ENCODE results near the gene GBX2. TPM values are rescaled to one million over a fixed set of nuclear protein-coding genes. Genes with fewer than 3 reads are reported as not detected.
A peak's percentile ranks its signal among the peaks of the same experiment; 100 is the strongest.

Gene GBX2
- total RNA-seq, 1 experiment from 2014 or later: 25.6 TPM

DNA sequence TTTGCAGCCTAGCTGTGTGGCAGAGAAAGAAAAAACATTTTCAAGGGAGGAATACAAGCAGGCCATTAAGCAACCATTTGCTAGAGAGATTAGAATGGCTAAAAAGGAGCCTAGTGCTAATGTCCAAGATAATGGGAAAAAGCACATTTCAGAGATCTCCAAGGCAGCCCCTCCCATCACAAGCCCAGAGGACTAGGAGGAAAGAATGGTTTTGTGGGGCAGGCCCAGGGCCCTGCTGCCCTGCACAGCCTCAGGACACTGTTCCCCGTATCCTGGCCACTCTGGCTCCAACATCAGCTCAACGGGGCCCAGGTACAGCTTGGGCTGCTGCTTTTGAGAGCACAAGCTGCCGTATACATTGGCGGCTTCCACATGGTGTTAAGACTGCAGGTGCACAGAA is 16.5 kb upstream of the GBX2 start (continued):
- TF ChIP-seq, protein P1, sequence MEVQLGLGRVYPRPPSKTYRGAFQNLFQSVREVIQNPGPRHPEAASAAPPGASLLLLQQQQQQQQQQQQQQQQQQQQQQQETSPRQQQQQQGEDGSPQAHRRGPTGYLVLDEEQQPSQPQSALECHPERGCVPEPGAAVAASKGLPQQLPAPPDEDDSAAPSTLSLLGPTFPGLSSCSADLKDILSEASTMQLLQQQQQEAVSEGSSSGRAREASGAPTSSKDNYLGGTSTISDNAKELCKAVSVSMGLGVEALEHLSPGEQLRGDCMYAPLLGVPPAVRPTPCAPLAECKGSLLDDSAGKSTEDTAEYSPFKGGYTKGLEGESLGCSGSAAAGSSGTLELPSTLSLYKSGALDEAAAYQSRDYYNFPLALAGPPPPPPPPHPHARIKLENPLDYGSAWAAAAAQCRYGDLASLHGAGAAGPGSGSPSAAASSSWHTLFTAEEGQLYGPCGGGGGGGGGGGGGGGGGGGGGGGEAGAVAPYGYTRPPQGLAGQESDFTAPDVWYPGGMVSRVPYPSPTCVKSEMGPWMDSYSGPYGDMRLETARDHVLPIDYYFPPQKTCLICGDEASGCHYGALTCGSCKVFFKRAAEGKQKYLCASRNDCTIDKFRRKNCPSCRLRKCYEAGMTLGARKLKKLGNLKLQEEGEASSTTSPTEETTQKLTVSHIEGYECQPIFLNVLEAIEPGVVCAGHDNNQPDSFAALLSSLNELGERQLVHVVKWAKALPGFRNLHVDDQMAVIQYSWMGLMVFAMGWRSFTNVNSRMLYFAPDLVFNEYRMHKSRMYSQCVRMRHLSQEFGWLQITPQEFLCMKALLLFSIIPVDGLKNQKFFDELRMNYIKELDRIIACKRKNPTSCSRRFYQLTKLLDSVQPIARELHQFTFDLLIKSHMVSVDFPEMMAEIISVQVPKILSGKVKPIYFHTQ (CRISPR knock-in tag; IDR thresholded peaks at IDR 0.05): no peak
- no peak for TF ChIP-seq NR3C1 (CRISPR knock-in tag; conservative IDR thresholded peaks at IDR 0.05; ENCODE audit: low read depth)
- no peak for TF ChIP-seq SMAD4 (CRISPR knock-in tag; IDR thresholded peaks at IDR 0.05)
- TF ChIP-seq, protein P2, sequence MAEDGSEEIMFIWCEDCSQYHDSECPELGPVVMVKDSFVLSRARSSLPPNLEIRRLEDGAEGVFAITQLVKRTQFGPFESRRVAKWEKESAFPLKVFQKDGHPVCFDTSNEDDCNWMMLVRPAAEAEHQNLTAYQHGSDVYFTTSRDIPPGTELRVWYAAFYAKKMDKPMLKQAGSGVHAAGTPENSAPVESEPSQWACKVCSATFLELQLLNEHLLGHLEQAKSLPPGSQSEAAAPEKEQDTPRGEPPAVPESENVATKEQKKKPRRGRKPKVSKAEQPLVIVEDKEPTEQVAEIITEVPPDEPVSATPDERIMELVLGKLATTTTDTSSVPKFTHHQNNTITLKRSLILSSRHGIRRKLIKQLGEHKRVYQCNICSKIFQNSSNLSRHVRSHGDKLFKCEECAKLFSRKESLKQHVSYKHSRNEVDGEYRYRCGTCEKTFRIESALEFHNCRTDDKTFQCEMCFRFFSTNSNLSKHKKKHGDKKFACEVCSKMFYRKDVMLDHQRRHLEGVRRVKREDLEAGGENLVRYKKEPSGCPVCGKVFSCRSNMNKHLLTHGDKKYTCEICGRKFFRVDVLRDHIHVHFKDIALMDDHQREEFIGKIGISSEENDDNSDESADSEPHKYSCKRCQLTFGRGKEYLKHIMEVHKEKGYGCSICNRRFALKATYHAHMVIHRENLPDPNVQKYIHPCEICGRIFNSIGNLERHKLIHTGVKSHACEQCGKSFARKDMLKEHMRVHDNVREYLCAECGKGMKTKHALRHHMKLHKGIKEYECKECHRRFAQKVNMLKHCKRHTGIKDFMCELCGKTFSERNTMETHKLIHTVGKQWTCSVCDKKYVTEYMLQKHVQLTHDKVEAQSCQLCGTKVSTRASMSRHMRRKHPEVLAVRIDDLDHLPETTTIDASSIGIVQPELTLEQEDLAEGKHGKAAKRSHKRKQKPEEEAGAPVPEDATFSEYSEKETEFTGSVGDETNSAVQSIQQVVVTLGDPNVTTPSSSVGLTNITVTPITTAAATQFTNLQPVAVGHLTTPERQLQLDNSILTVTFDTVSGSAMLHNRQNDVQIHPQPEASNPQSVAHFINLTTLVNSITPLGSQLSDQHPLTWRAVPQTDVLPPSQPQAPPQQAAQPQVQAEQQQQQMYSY (CRISPR knock-in tag; IDR thresholded peaks at IDR 0.05): no peak
- no peak for TF ChIP-seq ETV6 (CRISPR knock-in tag; IDR thresholded peaks at IDR 0.05)
- TF ChIP-seq GABPB1 (CRISPR knock-in tag; IDR thresholded peaks at IDR 0.05): no peak
- TF ChIP-seq, protein P3, sequence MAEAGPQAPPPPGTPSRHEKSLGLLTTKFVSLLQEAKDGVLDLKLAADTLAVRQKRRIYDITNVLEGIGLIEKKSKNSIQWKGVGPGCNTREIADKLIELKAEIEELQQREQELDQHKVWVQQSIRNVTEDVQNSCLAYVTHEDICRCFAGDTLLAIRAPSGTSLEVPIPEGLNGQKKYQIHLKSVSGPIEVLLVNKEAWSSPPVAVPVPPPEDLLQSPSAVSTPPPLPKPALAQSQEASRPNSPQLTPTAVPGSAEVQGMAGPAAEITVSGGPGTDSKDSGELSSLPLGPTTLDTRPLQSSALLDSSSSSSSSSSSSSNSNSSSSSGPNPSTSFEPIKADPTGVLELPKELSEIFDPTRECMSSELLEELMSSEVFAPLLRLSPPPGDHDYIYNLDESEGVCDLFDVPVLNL (CRISPR knock-in tag; IDR thresholded peaks at IDR 0.05; ENCODE audit: borderline replicate concordance, low read depth): no peak

DNA sequence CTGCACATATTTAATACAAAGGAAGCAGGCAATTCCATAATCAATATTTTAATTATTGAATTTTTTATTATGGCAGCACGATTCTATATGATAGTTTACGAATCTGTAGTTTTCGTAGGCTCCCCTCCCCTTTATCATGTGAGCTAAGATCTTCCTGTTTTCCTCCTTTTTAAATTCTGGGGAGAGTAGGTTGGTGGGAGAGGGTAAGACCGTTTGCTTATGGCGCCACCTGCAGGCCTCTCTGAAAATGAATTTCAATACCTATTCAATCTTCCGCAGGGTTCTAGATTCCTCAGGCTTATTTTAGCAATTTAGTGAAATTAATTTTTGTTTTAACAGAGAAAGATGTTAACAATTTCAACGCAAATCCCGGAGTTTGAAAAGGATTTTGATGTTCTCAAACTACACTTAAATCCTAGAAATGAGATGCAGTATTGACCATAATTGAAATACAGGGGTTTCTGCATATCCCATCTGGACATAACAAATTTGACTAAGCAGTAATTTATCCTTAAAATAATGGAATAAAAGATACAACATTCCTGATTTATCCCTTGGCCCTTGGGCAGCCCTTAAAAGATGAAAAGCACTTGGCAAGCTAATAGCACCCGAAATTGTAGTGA is 12.8 kb upstream of the GBX2 start:
- no peak overlapping the region for H3K4me3 Mint-ChIP-seq
- TF ChIP-seq ZNF416 (CRISPR knock-in tag; IDR thresholded peaks at IDR 0.05): no peak
- TF ChIP-seq, protein P2 (CRISPR knock-in tag; IDR thresholded peaks at IDR 0.05): no peak
- TF ChIP-seq, protein P4, sequence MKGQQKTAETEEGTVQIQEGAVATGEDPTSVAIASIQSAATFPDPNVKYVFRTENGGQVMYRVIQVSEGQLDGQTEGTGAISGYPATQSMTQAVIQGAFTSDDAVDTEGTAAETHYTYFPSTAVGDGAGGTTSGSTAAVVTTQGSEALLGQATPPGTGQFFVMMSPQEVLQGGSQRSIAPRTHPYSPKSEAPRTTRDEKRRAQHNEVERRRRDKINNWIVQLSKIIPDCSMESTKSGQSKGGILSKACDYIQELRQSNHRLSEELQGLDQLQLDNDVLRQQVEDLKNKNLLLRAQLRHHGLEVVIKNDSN (CRISPR knock-in tag; IDR thresholded peaks at IDR 0.05): no peak
- TF ChIP-seq, protein P5, sequence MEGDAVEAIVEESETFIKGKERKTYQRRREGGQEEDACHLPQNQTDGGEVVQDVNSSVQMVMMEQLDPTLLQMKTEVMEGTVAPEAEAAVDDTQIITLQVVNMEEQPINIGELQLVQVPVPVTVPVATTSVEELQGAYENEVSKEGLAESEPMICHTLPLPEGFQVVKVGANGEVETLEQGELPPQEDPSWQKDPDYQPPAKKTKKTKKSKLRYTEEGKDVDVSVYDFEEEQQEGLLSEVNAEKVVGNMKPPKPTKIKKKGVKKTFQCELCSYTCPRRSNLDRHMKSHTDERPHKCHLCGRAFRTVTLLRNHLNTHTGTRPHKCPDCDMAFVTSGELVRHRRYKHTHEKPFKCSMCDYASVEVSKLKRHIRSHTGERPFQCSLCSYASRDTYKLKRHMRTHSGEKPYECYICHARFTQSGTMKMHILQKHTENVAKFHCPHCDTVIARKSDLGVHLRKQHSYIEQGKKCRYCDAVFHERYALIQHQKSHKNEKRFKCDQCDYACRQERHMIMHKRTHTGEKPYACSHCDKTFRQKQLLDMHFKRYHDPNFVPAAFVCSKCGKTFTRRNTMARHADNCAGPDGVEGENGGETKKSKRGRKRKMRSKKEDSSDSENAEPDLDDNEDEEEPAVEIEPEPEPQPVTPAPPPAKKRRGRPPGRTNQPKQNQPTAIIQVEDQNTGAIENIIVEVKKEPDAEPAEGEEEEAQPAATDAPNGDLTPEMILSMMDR (IDR thresholded peaks at IDR 0.05): peak; percentile 78
- TF ChIP-seq, protein P6, sequence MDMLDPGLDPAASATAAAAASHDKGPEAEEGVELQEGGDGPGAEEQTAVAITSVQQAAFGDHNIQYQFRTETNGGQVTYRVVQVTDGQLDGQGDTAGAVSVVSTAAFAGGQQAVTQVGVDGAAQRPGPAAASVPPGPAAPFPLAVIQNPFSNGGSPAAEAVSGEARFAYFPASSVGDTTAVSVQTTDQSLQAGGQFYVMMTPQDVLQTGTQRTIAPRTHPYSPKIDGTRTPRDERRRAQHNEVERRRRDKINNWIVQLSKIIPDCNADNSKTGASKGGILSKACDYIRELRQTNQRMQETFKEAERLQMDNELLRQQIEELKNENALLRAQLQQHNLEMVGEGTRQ (CRISPR knock-in tag; IDR thresholded peaks at IDR 0.05): no peak
- TF ChIP-seq, protein P7, sequence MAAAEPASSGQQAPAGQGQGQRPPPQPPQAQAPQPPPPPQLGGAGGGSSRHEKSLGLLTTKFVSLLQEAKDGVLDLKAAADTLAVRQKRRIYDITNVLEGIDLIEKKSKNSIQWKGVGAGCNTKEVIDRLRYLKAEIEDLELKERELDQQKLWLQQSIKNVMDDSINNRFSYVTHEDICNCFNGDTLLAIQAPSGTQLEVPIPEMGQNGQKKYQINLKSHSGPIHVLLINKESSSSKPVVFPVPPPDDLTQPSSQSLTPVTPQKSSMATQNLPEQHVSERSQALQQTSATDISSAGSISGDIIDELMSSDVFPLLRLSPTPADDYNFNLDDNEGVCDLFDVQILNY (CRISPR knock-in tag; IDR thresholded peaks at IDR 0.05): no peak
- POLR2A ChIA-PET: interaction anchor here (0.6 kb wide), 1 partner anchor 912 kb away, joined by 3 read pairs; no protein-coding TSS in a partner anchor

More for the DNA sequence above, 12.8 kb upstream of the GBX2 start:
- Mint-ChIP-seq H3K36me3 (peaks cover 14% of the 10 kb centered on the region), H3K9me3 (peaks cover 26% of the 10 kb centered on the region), H3K4me1 (peaks cover 23% of the 10 kb centered on the region), H3K27me3 (ENCODE audit: low read depth) (peaks cover 40% of the 10 kb centered on the region), H3K27ac (no peak overlapping the region)
- CTCF ChIA-PET: interaction anchor here (0.5 to 3.9 kb wide), 53 partner anchors 10 to 676 kb away, joined by 3 to 37 read pairs (median 5); partner anchors contain the start of gene GBX2
- DNase-seq (ENCODE audit: low spot score) (peak; percentile 78), ATAC-seq (peak; percentile 11; the same call in 1 of the 2 replicates)

Measured in WTC11 (cell line).